ENCODE data around the gene DENR. TPM values are rescaled to one million over a fixed set of nuclear protein-coding genes. Genes with fewer than 3 reads are reported as not detected.

DENR gene
- total and polyA plus RNA-seq, 2 of the 13 experiments (the other 11 are each of a cell fraction or from before 2014, with no cell fraction given) = 30.0 to 59.1 TPM

DNA sequence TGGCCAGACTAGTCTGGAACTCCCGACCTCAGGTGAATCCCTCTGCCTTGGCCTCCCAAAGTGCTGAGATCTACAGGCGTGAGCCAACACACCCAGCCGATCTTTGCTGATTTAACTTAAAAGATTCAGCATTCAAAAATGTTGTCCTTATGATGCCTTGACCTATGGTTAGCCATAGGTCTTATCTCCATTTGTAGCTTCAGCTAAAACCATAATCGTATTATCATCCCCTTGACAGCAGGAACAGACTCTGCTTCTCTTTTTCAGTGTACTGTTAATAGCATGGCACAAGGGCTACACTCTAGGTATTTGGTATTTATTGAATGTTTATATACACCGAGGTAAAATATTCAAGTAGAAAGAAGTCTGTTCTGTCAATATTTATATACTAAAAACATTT, 37.0 kb downstream of the DENR start:
- 39% methylated on average over 5 of the region's 5 CpGs for WGBS (ENCODE audit: low lambda C conversion rate)
- Histone ChIP-seq H3K4me2 (ENCODE audit: low read depth, low read length) (no peak overlapping the region), H3K4me1 (ENCODE audit: insufficient read depth, low read length) (no peaks in the 10 kb centered on the region), H4K20me1 (ENCODE audit: insufficient read depth, low read length) (no peaks in the 10 kb centered on the region), H3K79me2 (ENCODE audit: insufficient read depth, low read length) (no peaks in the 10 kb centered on the region), H2AFZ (ENCODE audit: low read length) (no peak overlapping the region), H3K9me3 (ENCODE audit: low read length) (no peaks in the 10 kb centered on the region), H3K9ac (ENCODE audit: insufficient read depth, low read depth, low read length) (no peak overlapping the region), H3K36me3 (replicated peaks in 1 of 2; ENCODE audit: control insufficient read depth in 1 of 2, insufficient read depth in 2 of 2, low read length in 2 of 2) (no peaks in the 10 kb centered on the region), H3K27me3 (ENCODE audit: control insufficient read depth in 1 of 2, insufficient read depth in 2 of 2, low read length in 2 of 2) (peaks cover 1 to 9% of the 10 kb centered on the region in 2 experiments; a peak in 3 of 5 replicates), H3K4me3 (replicated peaks in 1 of 3; ENCODE audit: insufficient read depth in 1 of 3, low read depth in 2 of 3, low read length in 3 of 3) (no peak overlapping the region), H3K27ac (ENCODE audit: extremely low read length, insufficient read depth, low read length) (no peak overlapping the region)
- BruUV-seq (replicated peaks) = no TSS peak
- CTCF ChIA-PET (ENCODE audit: low intra/inter-chr PET ratio, low total read pairs) = no interaction called here
- in situ Hi-C loops (cut with HindIII; ENCODE audit: extremely low pct_ligation_motif_present, low pct_unique_long_range_greater_than_20kb) = no loop called here
- intact Hi-C loops (cut with micrococcal nuclease; ENCODE audit: unreplicated experiment) = no loop called here
- no peak for TF ChIP-seq ZNF883 (CRISPR knock-in tag; IDR thresholded peaks at IDR 0.05; ENCODE audit: not compliant biosample characterization)
- no peak for TF ChIP-seq HES4 (CRISPR knock-in tag; IDR thresholded peaks at IDR 0.05; ENCODE audit: borderline replicate concordance)
- no peak for TF ChIP-seq SPEN (CRISPR knock-in tag; IDR thresholded peaks at IDR 0.05; ENCODE audit: low read depth)
- TF ChIP-seq, protein P1, sequence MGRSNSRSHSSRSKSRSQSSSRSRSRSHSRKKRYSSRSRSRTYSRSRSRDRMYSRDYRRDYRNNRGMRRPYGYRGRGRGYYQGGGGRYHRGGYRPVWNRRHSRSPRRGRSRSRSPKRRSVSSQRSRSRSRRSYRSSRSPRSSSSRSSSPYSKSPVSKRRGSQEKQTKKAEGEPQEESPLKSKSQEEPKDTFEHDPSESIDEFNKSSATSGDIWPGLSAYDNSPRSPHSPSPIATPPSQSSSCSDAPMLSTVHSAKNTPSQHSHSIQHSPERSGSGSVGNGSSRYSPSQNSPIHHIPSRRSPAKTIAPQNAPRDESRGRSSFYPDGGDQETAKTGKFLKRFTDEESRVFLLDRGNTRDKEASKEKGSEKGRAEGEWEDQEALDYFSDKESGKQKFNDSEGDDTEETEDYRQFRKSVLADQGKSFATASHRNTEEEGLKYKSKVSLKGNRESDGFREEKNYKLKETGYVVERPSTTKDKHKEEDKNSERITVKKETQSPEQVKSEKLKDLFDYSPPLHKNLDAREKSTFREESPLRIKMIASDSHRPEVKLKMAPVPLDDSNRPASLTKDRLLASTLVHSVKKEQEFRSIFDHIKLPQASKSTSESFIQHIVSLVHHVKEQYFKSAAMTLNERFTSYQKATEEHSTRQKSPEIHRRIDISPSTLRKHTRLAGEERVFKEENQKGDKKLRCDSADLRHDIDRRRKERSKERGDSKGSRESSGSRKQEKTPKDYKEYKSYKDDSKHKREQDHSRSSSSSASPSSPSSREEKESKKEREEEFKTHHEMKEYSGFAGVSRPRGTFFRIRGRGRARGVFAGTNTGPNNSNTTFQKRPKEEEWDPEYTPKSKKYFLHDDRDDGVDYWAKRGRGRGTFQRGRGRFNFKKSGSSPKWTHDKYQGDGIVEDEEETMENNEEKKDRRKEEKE (IDR thresholded peaks at IDR 0.05) = no peak
- TF ChIP-seq, protein P2, sequence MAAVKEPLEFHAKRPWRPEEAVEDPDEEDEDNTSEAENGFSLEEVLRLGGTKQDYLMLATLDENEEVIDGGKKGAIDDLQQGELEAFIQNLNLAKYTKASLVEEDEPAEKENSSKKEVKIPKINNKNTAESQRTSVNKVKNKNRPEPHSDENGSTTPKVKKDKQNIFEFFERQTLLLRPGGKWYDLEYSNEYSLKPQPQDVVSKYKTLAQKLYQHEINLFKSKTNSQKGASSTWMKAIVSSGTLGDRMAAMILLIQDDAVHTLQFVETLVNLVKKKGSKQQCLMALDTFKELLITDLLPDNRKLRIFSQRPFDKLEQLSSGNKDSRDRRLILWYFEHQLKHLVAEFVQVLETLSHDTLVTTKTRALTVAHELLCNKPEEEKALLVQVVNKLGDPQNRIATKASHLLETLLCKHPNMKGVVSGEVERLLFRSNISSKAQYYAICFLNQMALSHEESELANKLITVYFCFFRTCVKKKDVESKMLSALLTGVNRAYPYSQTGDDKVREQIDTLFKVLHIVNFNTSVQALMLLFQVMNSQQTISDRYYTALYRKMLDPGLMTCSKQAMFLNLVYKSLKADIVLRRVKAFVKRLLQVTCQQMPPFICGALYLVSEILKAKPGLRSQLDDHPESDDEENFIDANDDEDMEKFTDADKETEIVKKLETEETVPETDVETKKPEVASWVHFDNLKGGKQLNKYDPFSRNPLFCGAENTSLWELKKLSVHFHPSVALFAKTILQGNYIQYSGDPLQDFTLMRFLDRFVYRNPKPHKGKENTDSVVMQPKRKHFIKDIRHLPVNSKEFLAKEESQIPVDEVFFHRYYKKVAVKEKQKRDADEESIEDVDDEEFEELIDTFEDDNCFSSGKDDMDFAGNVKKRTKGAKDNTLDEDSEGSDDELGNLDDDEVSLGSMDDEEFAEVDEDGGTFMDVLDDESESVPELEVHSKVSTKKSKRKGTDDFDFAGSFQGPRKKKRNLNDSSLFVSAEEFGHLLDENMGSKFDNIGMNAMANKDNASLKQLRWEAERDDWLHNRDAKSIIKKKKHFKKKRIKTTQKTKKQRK (IDR thresholded peaks at IDR 0.05; ENCODE audit: low read length) = no peak
- TF ChIP-seq HDAC2 (CRISPR knock-in tag; IDR thresholded peaks at IDR 0.05) = no peak
- TF ChIP-seq, protein P3, sequence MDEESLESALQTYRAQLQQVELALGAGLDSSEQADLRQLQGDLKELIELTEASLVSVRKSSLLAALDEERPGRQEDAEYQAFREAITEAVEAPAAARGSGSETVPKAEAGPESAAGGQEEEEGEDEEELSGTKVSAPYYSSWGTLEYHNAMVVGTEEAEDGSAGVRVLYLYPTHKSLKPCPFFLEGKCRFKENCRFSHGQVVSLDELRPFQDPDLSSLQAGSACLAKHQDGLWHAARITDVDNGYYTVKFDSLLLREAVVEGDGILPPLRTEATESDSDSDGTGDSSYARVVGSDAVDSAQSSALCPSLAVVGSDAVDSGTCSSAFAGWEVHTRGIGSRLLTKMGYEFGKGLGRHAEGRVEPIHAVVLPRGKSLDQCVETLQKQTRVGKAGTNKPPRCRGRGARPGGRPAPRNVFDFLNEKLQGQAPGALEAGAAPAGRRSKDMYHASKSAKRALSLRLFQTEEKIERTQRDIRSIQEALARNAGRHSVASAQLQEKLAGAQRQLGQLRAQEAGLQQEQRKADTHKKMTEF (CRISPR knock-in tag; IDR thresholded peaks at IDR 0.05) = no peak
- TF ChIP-seq NCOR1 (IDR thresholded peaks at IDR 0.05; ENCODE audit: borderline replicate concordance, low read length) = no peak
- TF ChIP-seq ZNF550 (CRISPR knock-in tag; IDR thresholded peaks at IDR 0.05; ENCODE audit: borderline replicate concordance) = no peak
- no peak for TF ChIP-seq SIX4 (CRISPR knock-in tag; IDR thresholded peaks at IDR 0.05)
- no peak for TF ChIP-seq PRPF4 (IDR thresholded peaks at IDR 0.05; ENCODE audit: low read depth, low read length, poor library complexity, severe bottlenecking)
- no peak for TF ChIP-seq ZNF878 (CRISPR knock-in tag; IDR thresholded peaks at IDR 0.05)
- TF ChIP-seq, protein P4, sequence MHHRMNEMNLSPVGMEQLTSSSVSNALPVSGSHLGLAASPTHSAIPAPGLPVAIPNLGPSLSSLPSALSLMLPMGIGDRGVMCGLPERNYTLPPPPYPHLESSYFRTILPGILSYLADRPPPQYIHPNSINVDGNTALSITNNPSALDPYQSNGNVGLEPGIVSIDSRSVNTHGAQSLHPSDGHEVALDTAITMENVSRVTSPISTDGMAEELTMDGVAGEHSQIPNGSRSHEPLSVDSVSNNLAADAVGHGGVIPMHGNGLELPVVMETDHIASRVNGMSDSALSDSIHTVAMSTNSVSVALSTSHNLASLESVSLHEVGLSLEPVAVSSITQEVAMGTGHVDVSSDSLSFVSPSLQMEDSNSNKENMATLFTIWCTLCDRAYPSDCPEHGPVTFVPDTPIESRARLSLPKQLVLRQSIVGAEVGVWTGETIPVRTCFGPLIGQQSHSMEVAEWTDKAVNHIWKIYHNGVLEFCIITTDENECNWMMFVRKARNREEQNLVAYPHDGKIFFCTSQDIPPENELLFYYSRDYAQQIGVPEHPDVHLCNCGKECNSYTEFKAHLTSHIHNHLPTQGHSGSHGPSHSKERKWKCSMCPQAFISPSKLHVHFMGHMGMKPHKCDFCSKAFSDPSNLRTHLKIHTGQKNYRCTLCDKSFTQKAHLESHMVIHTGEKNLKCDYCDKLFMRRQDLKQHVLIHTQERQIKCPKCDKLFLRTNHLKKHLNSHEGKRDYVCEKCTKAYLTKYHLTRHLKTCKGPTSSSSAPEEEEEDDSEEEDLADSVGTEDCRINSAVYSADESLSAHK (CRISPR knock-in tag; IDR thresholded peaks at IDR 0.05; ENCODE audit: borderline replicate concordance) = no peak
- no peak for TF ChIP-seq KMT2A (CRISPR knock-in tag; IDR thresholded peaks at IDR 0.05)
- no peak for FAIRE-seq
- no peak for ATAC-seq
- DNase-seq (ENCODE audit: low spot score) = no peak
- POLR2A ChIA-PET = no interaction called here
